Measurements from ENCODE around the gene NOL4L.

GRCh38 chr20:32440069-32440757, 144.9 kb downstream of the NOL4L start:
- TF ChIP-seq POLR2A (IDR thresholded peaks at IDR 0.05) = no peak
- TF ChIP-seq, protein P1, sequence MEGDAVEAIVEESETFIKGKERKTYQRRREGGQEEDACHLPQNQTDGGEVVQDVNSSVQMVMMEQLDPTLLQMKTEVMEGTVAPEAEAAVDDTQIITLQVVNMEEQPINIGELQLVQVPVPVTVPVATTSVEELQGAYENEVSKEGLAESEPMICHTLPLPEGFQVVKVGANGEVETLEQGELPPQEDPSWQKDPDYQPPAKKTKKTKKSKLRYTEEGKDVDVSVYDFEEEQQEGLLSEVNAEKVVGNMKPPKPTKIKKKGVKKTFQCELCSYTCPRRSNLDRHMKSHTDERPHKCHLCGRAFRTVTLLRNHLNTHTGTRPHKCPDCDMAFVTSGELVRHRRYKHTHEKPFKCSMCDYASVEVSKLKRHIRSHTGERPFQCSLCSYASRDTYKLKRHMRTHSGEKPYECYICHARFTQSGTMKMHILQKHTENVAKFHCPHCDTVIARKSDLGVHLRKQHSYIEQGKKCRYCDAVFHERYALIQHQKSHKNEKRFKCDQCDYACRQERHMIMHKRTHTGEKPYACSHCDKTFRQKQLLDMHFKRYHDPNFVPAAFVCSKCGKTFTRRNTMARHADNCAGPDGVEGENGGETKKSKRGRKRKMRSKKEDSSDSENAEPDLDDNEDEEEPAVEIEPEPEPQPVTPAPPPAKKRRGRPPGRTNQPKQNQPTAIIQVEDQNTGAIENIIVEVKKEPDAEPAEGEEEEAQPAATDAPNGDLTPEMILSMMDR (IDR thresholded peaks at IDR 0.05) = no peak

Data from thyroid gland (tissue), 4 donors.